HL-60/S4 treated with phorbol 12-myristate 13-acetate at 8.2 ng/mL for 4 days and 3 days (cell line): ENCODE measurements around the gene CEND1.

ENCODE experiments used
- in situ Hi-C: fragments of 300-500 bp; cut with MboI; formaldehyde crosslinking; loops from 2 replicates; pipeline ENCODE4 v1.15.0; 2022; ENCODE audit warnings: low sequenced_read_pairs

CEND1 gene

DNA sequence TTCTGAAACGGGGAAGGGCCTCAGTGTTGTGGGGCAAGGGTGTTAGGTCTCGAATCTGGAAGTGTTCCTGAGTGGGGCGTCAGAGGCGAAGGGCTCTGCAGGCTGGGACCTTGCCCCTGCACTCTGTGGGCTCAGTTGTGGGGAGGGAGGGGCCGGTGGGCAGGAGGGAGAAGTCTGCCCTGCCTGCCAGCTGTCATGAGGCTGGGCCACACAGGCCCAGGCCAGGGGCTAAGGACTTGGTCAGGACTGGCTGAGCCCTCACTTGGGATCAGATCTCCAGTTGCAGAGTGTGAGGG is 38.0 kb upstream of the CEND1 start, which contains the start of gene CRACR2B:
Gene CRACR2B, plus strand, starts transcription at position 23 of the 296 bp plus-strand sequence. CDS start 689 bp downstream, outside the sequence.
- in situ Hi-C loops, result no loop called here

DNA sequence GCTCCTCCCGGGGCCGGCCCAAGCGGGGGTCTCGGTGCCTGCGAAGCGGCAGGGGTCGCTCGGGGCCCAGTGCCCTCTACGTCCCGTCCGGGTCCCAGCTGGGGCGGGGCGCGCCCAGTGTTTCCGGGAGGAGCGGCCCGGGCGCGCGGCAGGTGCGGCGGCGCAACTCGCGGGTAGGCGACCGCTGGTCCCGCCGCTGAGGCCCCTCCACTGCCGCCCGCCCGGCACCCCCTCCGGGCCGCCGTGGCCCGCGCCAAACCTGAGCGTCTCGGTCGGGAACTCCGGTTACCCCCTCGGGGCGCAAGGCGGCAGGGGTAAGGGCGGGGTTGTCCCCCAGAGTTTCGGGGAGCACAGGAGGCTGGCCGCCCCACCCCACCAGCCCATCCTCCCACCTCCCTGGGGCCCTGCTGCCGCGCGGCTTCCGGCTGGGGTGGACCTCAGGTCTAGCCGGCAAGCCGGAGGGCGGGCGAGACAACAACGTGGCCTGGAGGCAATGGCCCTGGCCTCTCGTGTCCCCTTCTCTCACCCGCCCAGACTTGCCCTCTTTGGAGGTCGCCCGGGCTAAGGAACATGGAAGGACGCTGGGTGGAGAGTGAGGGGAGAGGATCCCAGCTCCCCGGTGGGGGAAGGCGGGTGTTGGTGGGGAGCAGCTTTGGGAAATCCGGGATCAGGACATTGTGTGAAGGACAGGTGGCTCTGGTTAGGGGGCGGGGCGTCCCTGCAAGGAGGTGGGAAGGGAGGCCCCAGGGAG is 37.4 kb upstream of the CEND1 start:
- in situ Hi-C loops, result no loop called here

DNA sequence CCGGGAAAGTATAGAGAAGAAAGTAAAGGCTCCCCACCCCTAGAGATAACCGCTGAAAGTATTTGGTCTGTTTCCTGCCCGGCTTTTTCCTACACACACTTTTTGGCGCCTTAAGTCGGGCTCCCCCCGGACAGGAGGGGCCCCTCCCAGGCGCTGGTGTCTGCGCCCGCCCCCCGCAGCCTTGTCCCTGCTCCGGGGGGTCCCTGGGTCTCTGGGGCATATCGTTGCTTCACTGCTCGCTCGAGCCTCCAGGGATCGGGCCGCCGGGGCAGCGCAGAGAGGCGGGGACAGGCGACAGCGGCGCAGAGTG is 36.9 kb upstream of the CEND1 start:
- in situ Hi-C loops, result no loop called here

GRCh38 chr11:826227-826621 is 36.3 kb upstream of the CEND1 start:
- in situ Hi-C loops, result no loop called here

DNA sequence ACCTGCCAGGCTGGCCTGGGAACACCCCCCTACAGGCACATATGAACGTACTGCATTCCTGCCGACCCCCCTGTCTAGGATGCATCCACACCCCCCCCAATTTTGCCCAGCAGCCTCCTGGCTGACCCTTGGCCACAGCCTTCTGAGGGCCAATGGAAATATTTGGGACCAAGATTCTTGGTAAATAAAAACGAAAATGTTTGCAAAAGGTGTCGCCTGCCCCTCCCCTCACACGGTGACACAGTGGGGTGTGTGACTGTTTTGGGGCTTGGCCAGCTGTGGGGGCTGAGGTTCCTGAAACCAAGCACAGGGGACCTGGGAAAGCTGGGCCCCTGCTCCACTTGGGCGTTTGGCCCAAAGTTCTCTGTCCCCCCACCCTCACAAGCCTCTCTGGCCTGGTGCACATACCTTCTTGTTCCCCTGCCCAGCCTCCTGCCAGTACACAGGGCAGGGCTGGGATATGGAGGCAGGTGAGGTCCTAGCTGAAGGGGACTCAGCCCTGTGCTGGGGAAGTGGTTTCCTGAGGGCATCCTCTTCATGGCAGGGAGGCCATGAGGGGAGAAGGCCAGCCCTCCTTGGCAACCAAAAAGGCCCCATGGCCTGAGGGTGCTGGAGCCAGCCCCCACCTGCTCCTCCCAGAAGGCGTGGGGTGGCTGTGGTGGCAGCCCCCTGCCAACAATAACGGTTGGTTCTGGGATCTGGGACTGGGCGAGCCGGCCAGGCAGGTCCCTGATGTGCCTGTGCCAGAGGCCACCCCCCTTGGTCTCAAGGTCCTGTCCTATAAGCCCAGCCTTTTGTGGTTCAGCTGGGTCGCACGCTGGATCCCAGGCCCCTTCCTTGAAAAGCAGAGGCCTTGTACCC is 35.7 kb upstream of the CEND1 start:
- in situ Hi-C loops, result no loop called here

GRCh38 chr11:824942-825341 is 35.1 kb upstream of the CEND1 start:
- in situ Hi-C loops, result no loop called here

DNA sequence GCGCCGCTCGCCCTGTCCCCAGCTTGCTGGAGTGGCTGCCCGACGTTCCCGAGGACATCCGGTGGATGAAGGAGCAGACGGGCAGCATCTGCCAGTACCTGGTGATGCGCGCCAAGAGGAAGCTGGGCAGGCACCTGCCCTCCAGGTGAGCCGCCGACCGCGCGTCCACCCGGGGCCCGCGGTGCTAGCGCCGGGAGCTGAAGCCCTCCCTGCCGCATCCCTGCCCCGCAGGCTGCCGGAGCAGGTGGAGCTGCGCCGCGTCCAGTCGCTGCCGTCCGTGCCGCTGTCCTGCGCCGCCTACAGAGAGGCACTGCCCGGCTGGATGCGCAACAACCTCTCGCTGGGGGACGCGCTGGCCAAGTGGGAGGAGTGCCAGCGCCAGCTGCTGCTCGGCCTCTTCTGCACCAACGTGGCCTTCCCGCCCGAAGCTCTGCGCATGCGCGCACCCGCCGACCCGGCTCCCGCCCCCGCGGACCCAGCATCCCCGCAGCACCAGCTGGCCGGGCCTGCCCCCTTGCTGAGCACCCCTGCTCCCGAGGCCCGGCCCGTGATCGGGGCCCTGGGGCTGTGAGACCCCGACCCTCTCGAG is 34.5 kb upstream of the CEND1 start:
- in situ Hi-C loops, result no loop called here

DNA sequence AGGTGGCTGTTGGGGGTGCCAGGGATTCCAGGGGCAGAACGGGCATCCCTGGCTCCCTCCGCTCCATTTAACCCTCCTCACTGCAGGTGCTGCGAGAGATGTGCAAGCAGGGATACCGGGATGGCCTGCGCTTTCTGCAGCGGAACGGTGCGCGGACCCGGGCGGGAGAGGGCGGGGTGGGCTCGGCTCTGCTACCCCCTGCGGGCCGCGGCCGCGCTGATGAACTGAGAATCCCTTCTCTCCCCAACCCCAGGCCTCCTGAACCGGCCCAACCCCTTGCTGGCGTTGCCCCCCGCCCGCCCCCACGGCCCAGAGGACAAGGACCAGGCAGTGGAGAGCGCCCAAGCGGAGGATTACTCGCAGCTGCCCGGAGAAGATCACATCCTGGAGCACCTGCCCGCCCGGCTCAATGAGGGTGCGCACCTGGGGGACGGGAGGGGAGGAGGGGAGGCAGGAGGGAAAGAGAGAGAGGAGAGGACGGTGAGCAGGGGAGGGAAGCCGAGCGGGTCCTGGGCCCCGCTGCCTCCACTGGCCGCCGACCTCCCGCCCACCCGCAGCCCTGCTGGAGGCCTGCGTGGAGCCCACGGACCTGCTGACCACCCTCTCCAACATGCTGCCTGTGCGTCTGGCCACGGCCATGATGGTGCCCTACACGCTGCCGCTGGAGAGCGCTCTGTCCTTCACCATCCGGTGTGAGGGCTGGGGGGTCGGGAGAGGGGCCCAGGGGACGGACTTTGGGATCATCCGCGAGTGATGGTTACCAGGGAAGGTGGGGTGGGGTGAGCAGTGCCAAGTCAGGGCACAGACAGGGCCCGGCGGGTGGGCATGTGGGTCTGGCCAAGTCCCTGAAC is 33.8 kb upstream of the CEND1 start:
- in situ Hi-C loops, result no loop called here

GRCh38 chr11:821512-822371 is 31.9 kb upstream of the CEND1 start:
- in situ Hi-C loops, result no loop called here

GRCh38 chr11:820655-821511 is 31.0 kb upstream of the CEND1 start:
- in situ Hi-C loops, result no loop called here

DNA sequence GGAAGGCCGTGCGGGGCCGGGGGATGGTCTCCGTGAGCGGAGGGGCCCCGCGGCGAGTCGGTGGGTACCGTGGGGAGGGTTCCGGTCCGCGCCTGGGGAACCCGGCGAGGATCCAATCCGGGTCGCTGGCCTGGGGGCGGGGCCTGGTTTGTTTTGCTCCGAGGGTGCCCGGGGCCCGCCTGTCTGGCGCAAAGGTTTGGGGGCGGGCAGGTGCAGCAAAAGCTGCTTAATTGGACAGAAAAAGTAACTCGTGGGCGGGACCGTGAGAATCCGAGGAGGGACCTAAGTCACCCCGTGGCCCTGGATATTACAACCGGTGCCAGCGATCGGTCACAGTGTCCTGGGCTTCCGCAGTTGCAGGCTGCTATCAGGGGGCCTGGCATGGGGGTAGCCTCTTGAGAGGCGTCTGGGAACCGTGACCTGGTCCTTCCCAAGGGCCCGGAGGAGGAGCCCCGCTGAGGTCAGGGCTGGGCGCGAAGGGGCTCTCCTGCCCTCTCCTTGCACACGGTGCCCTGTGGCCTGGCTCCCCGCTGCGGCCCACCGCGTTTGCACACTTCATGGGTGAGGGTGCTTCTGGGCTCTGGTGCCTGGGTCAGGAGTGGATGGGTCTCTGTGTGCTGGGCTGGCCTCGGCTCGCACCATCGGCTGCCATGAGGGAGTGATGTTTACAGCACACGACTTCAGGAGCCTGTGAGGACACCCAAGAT is 30.2 kb upstream of the CEND1 start:
- in situ Hi-C loops, result no loop called here

GRCh38 chr11:819129-819931 is 29.4 kb upstream of the CEND1 start:
- in situ Hi-C loops, result no loop called here

GRCh38 chr11:818396-819128 is 28.7 kb upstream of the CEND1 start, which contains the start of gene PNPLA2:
Gene PNPLA2 (plus strand): TSS chr11:818914. CDS start chr11:819719, 805 bp downstream.
- in situ Hi-C loops, result no loop called here

GRCh38 chr11:816433-816779 is 26.5 kb upstream of the CEND1 start:
- in situ Hi-C loops, result no loop called here

- in situ Hi-C loops, result no loop called here
Observed at GRCh38 chr11:815675-816432, 26.0 kb upstream of the CEND1 start.

DNA sequence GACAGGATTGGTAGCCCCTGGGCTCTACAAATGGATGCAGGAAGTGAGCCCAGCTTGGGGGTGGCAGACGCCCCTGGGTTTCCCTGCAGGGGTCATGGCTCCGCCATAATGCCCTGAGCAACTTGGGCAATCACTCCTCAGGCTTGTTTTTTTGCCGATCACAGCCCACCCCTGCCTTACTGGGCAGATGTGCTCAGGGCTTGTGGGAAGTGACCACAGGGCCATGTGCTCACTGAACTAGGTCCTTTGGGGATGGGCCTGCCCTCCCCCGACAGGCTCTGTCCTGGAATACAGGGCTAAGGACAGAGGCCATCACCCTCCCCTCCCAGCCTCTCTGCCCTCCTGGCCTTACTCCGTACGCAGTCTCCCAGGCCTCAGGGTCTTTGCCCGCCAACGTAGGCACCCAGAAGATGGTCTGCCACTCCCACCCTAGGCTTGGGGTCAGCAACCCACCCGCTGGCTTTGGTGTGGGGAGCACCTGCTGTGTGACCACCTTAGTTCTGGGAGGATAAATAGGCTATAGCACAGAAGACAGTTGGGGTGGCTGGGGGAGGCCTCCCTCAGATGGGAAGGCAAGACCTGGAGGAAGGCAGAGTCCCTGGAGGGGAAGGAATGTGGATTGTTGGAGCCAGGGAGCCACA is 23.7 kb upstream of the CEND1 start:
- in situ Hi-C loops, result no loop called here
